ENCODE data around the gene SETDB2. TPM values are rescaled to one million over a fixed set of nuclear protein-coding genes. Genes with fewer than 3 reads are reported as not detected.

The SETDB2 gene
- polyA plus RNA-seq, 3 donors, result 4.8 to 6.8 (median 6.4) TPM

DNA sequence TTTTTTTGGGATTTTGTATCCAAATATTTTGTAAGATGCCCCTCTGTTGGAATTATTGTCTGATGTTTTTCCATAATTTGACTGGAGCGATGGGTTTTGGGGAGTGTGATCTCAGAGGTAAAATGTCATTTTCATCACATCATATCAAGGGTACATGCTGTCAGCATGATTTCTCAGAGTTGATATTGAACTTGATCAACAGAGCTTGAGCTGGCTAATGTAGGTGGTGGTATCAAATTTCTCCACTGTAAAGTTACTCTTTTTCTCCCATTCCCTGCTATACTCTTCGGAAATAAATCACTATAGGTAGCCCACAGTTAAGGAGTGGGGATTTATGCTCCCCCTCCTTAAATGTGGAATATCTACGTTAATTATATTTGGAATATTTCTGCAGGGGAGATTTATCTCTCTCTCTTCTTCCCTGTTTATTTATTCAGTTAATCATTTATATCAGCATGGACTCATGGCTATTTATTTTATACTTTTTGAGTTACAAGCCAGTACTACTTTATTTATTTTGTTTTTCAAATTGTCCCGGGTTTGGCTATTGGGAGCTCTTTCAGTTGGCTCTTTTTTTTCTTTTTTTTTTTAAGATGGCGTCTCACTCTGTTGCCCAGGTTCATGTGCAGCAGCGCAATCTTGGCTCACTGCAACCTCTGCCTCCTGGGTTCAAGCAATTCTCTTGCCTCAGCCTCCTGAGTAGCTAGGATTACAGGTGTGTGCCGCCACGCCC lies 8.8 kb downstream of the SETDB2 start:
- TF ChIP-seq, protein P1, sequence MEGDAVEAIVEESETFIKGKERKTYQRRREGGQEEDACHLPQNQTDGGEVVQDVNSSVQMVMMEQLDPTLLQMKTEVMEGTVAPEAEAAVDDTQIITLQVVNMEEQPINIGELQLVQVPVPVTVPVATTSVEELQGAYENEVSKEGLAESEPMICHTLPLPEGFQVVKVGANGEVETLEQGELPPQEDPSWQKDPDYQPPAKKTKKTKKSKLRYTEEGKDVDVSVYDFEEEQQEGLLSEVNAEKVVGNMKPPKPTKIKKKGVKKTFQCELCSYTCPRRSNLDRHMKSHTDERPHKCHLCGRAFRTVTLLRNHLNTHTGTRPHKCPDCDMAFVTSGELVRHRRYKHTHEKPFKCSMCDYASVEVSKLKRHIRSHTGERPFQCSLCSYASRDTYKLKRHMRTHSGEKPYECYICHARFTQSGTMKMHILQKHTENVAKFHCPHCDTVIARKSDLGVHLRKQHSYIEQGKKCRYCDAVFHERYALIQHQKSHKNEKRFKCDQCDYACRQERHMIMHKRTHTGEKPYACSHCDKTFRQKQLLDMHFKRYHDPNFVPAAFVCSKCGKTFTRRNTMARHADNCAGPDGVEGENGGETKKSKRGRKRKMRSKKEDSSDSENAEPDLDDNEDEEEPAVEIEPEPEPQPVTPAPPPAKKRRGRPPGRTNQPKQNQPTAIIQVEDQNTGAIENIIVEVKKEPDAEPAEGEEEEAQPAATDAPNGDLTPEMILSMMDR (IDR thresholded peaks at IDR 0.05), result no peak
- no CpG with 5 or more reads among the region's 8 CpGs for WGBS (ENCODE audit: insufficient coverage)
- Histone ChIP-seq H3K4me2 (replicated peaks; ENCODE audit: extremely low read depth, low read length, poor library complexity, severe bottlenecking) (no peak overlapping the region), H3K79me2 (ENCODE audit: insufficient read depth, low read length) (peaks cover 34% of the 10 kb centered on the region), H3K4me1 (ENCODE audit: control insufficient read depth in 1 of 2, insufficient read depth in 2 of 2, low read length in 2 of 2) (peaks cover 0 to 2% of the 10 kb centered on the region in 2 donors), H3K27ac (ENCODE audit: low read depth in 1 of 2, low read length in 2 of 2) (no peak overlapping the region), H3K4me3 (replicated peaks in 1 of 3; ENCODE audit: low read depth in 2 of 3, low read length in 3 of 3) (no peak overlapping the region), H4K20me1 (ENCODE audit: insufficient read depth, low read length) (no peaks in the 10 kb centered on the region), H3K27me3 (ENCODE audit: control insufficient read depth in 2 of 2, insufficient read depth in 2 of 2, low read length in 2 of 2) (no peaks in the 10 kb centered on the region), H3K9ac (ENCODE audit: insufficient read depth, low read length, poor library complexity, severe bottlenecking) (no peak overlapping the region), H3K9me3 (replicated peaks in 1 of 2; ENCODE audit: control insufficient read depth in 1 of 2, insufficient read depth in 1 of 2, low read length in 2 of 2) (no peaks in the 10 kb centered on the region), H2AFZ (ENCODE audit: insufficient read depth, low read depth, low read length, poor library complexity, severe bottlenecking) (no peak overlapping the region), H3K36me3 (replicated peaks in 1 of 2; ENCODE audit: control insufficient read depth in 1 of 2, insufficient read depth in 2 of 2, low read length in 2 of 2) (peaks cover 4 to 14% of the 10 kb centered on the region in 2 donors)
- no peaks in the 10 kb centered on the region for H3K9me3 Mint-ChIP-seq
- H3K36me3 Mint-ChIP-seq, result peaks cover 17 to 24% of the 10 kb centered on the region in 2 donors
- DNase-seq, result no peak
- intact Hi-C loops (cut with micrococcal nuclease), result no loop called here
- H3K27ac Mint-ChIP-seq, result no peak overlapping the region
- H3K4me3 Mint-ChIP-seq, result no peak overlapping the region
- H3K4me1 Mint-ChIP-seq, result peaks cover 14% of the 10 kb centered on the region
- H3K27me3 Mint-ChIP-seq (ENCODE audit: low read depth in 3 of 3), result no peaks in the 10 kb centered on the region

DNA sequence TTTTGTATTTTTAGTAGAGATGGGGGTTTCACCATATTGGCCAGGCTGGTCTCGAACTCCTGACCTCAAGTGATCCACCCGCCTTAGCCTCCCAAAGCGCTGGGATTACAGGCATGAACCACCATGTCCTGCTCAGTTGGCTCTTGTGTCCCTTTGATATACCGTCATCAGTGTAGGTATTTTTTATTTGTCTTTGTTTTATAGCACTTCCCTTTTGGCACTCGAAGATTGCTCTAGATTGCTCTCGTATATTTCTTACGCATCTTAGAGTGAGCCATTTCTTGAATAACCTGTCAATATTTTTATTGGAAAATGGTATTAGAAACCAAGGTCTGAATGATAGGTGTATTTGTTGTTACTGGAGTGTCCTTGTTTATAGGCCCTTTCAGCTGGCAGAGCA lies 9.4 kb downstream of the SETDB2 start:
- H3K27me3 ChIP-seq (ENCODE audit: control insufficient read depth in 2 of 2, insufficient read depth in 2 of 2, low read length in 2 of 2), result no peaks in the 10 kb centered on the region
- Mint-ChIP-seq H3K27me3 (ENCODE audit: low read depth in 3 of 3) (no peaks in the 10 kb centered on the region), H3K36me3 (peaks cover 20 to 28% of the 10 kb centered on the region in 2 donors), H3K4me3 (no peak overlapping the region), H3K4me1 (peaks cover 12% of the 10 kb centered on the region), H3K9me3 (no peaks in the 10 kb centered on the region), H3K27ac (no peak overlapping the region)
- no peaks in the 10 kb centered on the region for H3K4me1 ChIP-seq (ENCODE audit: control insufficient read depth in 1 of 2, insufficient read depth in 2 of 2, low read length in 2 of 2)
- H3K36me3 ChIP-seq (replicated peaks in 1 of 2; ENCODE audit: control insufficient read depth in 1 of 2, insufficient read depth in 2 of 2, low read length in 2 of 2), result peaks cover 4 to 19% of the 10 kb centered on the region in 2 donors
- H3K9ac ChIP-seq (ENCODE audit: insufficient read depth, low read length, poor library complexity, severe bottlenecking), result no peak overlapping the region
- no peaks in the 10 kb centered on the region for H3K9me3 ChIP-seq (replicated peaks in 1 of 2; ENCODE audit: control insufficient read depth in 1 of 2, insufficient read depth in 1 of 2, low read length in 2 of 2)
- H3K4me2 ChIP-seq (replicated peaks; ENCODE audit: extremely low read depth, low read length, poor library complexity, severe bottlenecking), result no peak overlapping the region
- H4K20me1 ChIP-seq (ENCODE audit: insufficient read depth, low read length), result no peaks in the 10 kb centered on the region
- H3K4me3 ChIP-seq (replicated peaks in 1 of 3; ENCODE audit: low read depth in 2 of 3, low read length in 3 of 3), result no peak overlapping the region
- WGBS (ENCODE audit: insufficient coverage), result 100% methylated on average over 4 of the region's 7 CpGs
- H2AFZ ChIP-seq (ENCODE audit: insufficient read depth, low read depth, low read length, poor library complexity, severe bottlenecking), result no peak overlapping the region
- intact Hi-C loops (cut with micrococcal nuclease), result no loop called here
- peaks cover 28% of the 10 kb centered on the region for H3K79me2 ChIP-seq (ENCODE audit: insufficient read depth, low read length)
- no peak for DNase-seq
- no peak overlapping the region for H3K27ac ChIP-seq (ENCODE audit: low read depth in 1 of 2, low read length in 2 of 2)
- TF ChIP-seq, protein P1 (IDR thresholded peaks at IDR 0.05), result no peak

Measured in CD14-positive monocyte (primary cell).